ENCODE data around the gene GPBP1.
"Not testable (repeated sequence)": the region's sequence is repeated elsewhere in the genome, so short reads cannot be mapped to it uniquely, and the experiment has no call there.

Gene GPBP1

GRCh38 chr5:57172466-57173318 is 1.2 kb upstream of the GPBP1 start:
- Histone ChIP-seq H3K9ac (ENCODE audit: low read depth, low read length) (peak overlapping the region; percentile 83), H3K4me1 (ENCODE audit: insufficient read depth, low read length) (no peaks in the 10 kb centered on the region), H3K9me3 (ENCODE audit: control insufficient read depth, insufficient read depth, low read length) (no peaks in the 10 kb centered on the region), H3K36me3 (ENCODE audit: insufficient read depth, low read length) (no peaks in the 10 kb centered on the region)

GRCh38 chr5:57174128-57174889 is 450 bp downstream of the GPBP1 start:
- peak overlapping the region; percentile 77 for H3K9ac ChIP-seq (ENCODE audit: low read depth, low read length)

GRCh38 chr5:57174890-57175510 is 1.1 kb downstream of the GPBP1 start:
- H3K9ac ChIP-seq (ENCODE audit: low read depth, low read length) = peak overlapping the region; percentile 77
- no peaks in the 10 kb centered on the region for H3K4me1 ChIP-seq (ENCODE audit: insufficient read depth, low read length)
- no peaks in the 10 kb centered on the region for H3K36me3 ChIP-seq (ENCODE audit: insufficient read depth, low read length)
- no peaks in the 10 kb centered on the region for H3K9me3 ChIP-seq (ENCODE audit: control insufficient read depth, insufficient read depth, low read length)

More at GRCh38 chr5:57174128-57174889, 450 bp downstream of the GPBP1 start:
- Histone ChIP-seq H3K4me1 (ENCODE audit: insufficient read depth, low read length) (no peaks in the 10 kb centered on the region), H3K36me3 (ENCODE audit: insufficient read depth, low read length) (no peaks in the 10 kb centered on the region), H3K9me3 (ENCODE audit: control insufficient read depth, insufficient read depth, low read length) (no peaks in the 10 kb centered on the region)

- no peaks in the 10 kb centered on the region for H3K4me1 ChIP-seq (ENCODE audit: insufficient read depth, low read length)
- no peaks in the 10 kb centered on the region for H3K9me3 ChIP-seq (ENCODE audit: control insufficient read depth, insufficient read depth, low read length)
- H3K36me3 ChIP-seq (ENCODE audit: insufficient read depth, low read length) = no peaks in the 10 kb centered on the region
- peak overlapping the region; percentile 77 for H3K9ac ChIP-seq (ENCODE audit: low read depth, low read length)
These were observed 1.9 kb downstream of the GPBP1 start for GRCh38 chr5:57175551-57176309.

GRCh38 chr5:57176350-57176857 is 2.5 kb downstream of the GPBP1 start:
- H3K9me3 ChIP-seq (ENCODE audit: control insufficient read depth, insufficient read depth, low read length) = no peaks in the 10 kb centered on the region
- no peaks in the 10 kb centered on the region for H3K4me1 ChIP-seq (ENCODE audit: insufficient read depth, low read length)
- H3K9ac ChIP-seq (ENCODE audit: low read depth, low read length) = peak overlapping the region; percentile 77; the same call in 1 of the 2 replicates
- H3K36me3 ChIP-seq (ENCODE audit: insufficient read depth, low read length) = no peaks in the 10 kb centered on the region

GRCh38 chr5:57177479-57178156 is 3.8 kb downstream of the GPBP1 start:
- H3K4me1 ChIP-seq (ENCODE audit: insufficient read depth, low read length) = no peaks in the 10 kb centered on the region
- H3K36me3 ChIP-seq (ENCODE audit: insufficient read depth, low read length) = no peaks in the 10 kb centered on the region
- H3K9me3 ChIP-seq (ENCODE audit: control insufficient read depth, insufficient read depth, low read length) = no peaks in the 10 kb centered on the region
- H3K9ac ChIP-seq (ENCODE audit: low read depth, low read length) = no peak overlapping the region

GRCh38 chr5:57178238-57178637 is 4.4 kb downstream of the GPBP1 start:
- not testable (repeated sequence) for H3K36me3 ChIP-seq (ENCODE audit: insufficient read depth, low read length); H3K9me3 ChIP-seq (ENCODE audit: control insufficient read depth, insufficient read depth, low read length); H3K4me1 ChIP-seq (ENCODE audit: insufficient read depth, low read length)
- H3K9ac ChIP-seq (ENCODE audit: low read depth, low read length) = peak overlapping the region; percentile 9; the same call in 1 of the 2 replicates

- H3K9me3 ChIP-seq (ENCODE audit: control insufficient read depth, insufficient read depth, low read length) = no peaks in the 10 kb centered on the region; the same call in 1 of the 2 replicates
- H3K4me1 ChIP-seq (ENCODE audit: insufficient read depth, low read length) = 0 out of 2 replicates have a peak, but pooled peaks cover under 1% of the 10 kb centered on the region
- H3K36me3 ChIP-seq (ENCODE audit: insufficient read depth, low read length) = no peaks in the 10 kb centered on the region
- no peak overlapping the region; the same call in 1 of the 2 replicates for H3K9ac ChIP-seq (ENCODE audit: low read depth, low read length)
These were observed 5.7 kb downstream of the GPBP1 start for GRCh38 chr5:57179262-57180200.

GRCh38 chr5:57181154-57181553 is 7.3 kb downstream of the GPBP1 start:
- H3K4me1 ChIP-seq (ENCODE audit: insufficient read depth, low read length) = peaks cover 11% of the 10 kb centered on the region; the same call in 1 of the 2 replicates
- H3K9ac ChIP-seq (ENCODE audit: low read depth, low read length) = no peak overlapping the region
- H3K9me3 ChIP-seq (ENCODE audit: control insufficient read depth, insufficient read depth, low read length) = no peaks in the 10 kb centered on the region; the same call in 1 of the 2 replicates
- no peaks in the 10 kb centered on the region for H3K36me3 ChIP-seq (ENCODE audit: insufficient read depth, low read length)

GRCh38 chr5:57184322-57184721 is 10.5 kb downstream of the GPBP1 start:
- H3K4me1 ChIP-seq (ENCODE audit: insufficient read depth, low read length) = peaks cover 18% of the 10 kb centered on the region; the same call in 1 of the 2 replicates
- no peaks in the 10 kb centered on the region; the same call in 1 of the 2 replicates for H3K9me3 ChIP-seq (ENCODE audit: control insufficient read depth, insufficient read depth, low read length)
- no peak overlapping the region for H3K9ac ChIP-seq (ENCODE audit: low read depth, low read length)
- no peaks in the 10 kb centered on the region for H3K36me3 ChIP-seq (ENCODE audit: insufficient read depth, low read length)

- H3K9me3 ChIP-seq (ENCODE audit: control insufficient read depth, insufficient read depth, low read length) = no peaks in the 10 kb centered on the region; the same call in 1 of the 2 replicates
- H3K36me3 ChIP-seq (ENCODE audit: insufficient read depth, low read length) = no peaks in the 10 kb centered on the region
- H3K4me1 ChIP-seq (ENCODE audit: insufficient read depth, low read length) = peaks cover 18% of the 10 kb centered on the region; the same call in 1 of the 2 replicates
- no peak overlapping the region for H3K9ac ChIP-seq (ENCODE audit: low read depth, low read length)
These were observed 11.5 kb downstream of the GPBP1 start for GRCh38 chr5:57185313-57185712.

- H3K9ac ChIP-seq (ENCODE audit: low read depth, low read length) = no peak overlapping the region
- H3K36me3 ChIP-seq (ENCODE audit: insufficient read depth, low read length) = no peaks in the 10 kb centered on the region
- H3K4me1 ChIP-seq (ENCODE audit: insufficient read depth, low read length) = peaks cover 18% of the 10 kb centered on the region; the same call in 1 of the 2 replicates
- H3K9me3 ChIP-seq (ENCODE audit: control insufficient read depth, insufficient read depth, low read length) = no peaks in the 10 kb centered on the region; the same call in 1 of the 2 replicates
These were observed 12.3 kb downstream of the GPBP1 start for GRCh38 chr5:57186194-57186593.

Data from ES-I3 (cell line).